ENCODE data around the gene GORASP2.

GORASP2 gene

GRCh38 chr2:170923799-170924198, 5.3 kb upstream of the GORASP2 start:
- DNase-seq (ENCODE audit: low read depth) = no peak

GRCh38 chr2:170924969-170925368, 4.1 kb upstream of the GORASP2 start:
- DNase-seq (ENCODE audit: low read depth) = no peak

GRCh38 chr2:170925923-170926322, 3.1 kb upstream of the GORASP2 start:
- no peak for DNase-seq (ENCODE audit: low read depth)

- no peak for DNase-seq (ENCODE audit: low read depth)
Measured at GRCh38 chr2:170926743-170927297, 2.2 kb upstream of the GORASP2 start.

GRCh38 chr2:170928036-170928823, 823 bp upstream of the GORASP2 start:
- DNase-seq (ENCODE audit: low read depth) = no peak

GRCh38 chr2:170929686-170930050, 615 bp downstream of the GORASP2 start:
- peak; percentile 15 for DNase-seq (ENCODE audit: low read depth)

GRCh38 chr2:170930131-170930990, 1.3 kb downstream of the GORASP2 start:
- peak; percentile 33 for DNase-seq (ENCODE audit: low read depth)

- DNase-seq (ENCODE audit: low read depth) = no peak
Measured at GRCh38 chr2:170930991-170931266, 1.9 kb downstream of the GORASP2 start.

GRCh38 chr2:170932166-170932565, 3.1 kb downstream of the GORASP2 start:
- DNase-seq (ENCODE audit: low read depth) = no peak

- DNase-seq (ENCODE audit: low read depth) = no peak
Measured at GRCh38 chr2:170932948-170933347, 3.9 kb downstream of the GORASP2 start.

GRCh38 chr2:170937709-170938379, 8.8 kb downstream of the GORASP2 start:
- DNase-seq (ENCODE audit: low read depth) = no peak

- DNase-seq (ENCODE audit: low read depth) = no peak
Measured at GRCh38 chr2:170940066-170940465, 11.0 kb downstream of the GORASP2 start.

GRCh38 chr2:170942615-170943014, 13.6 kb downstream of the GORASP2 start:
- DNase-seq (ENCODE audit: low read depth) = no peak

- no peak for DNase-seq (ENCODE audit: low read depth)
Measured at GRCh38 chr2:170943041-170943440, 14.0 kb downstream of the GORASP2 start.

- no peak for DNase-seq (ENCODE audit: low read depth)
Measured at GRCh38 chr2:170943596-170943995, 14.5 kb downstream of the GORASP2 start.

GRCh38 chr2:170944545-170944944, 15.5 kb downstream of the GORASP2 start:
- DNase-seq (ENCODE audit: low read depth) = no peak

GRCh38 chr2:170949415-170949814, 20.4 kb downstream of the GORASP2 start:
- DNase-seq (ENCODE audit: low read depth) = no peak

GRCh38 chr2:170950221-170950761, 21.2 kb downstream of the GORASP2 start:
- DNase-seq (ENCODE audit: low read depth) = no peak

GRCh38 chr2:170953941-170954340, 24.9 kb downstream of the GORASP2 start:
- no peak for DNase-seq (ENCODE audit: low read depth)

- no peak for DNase-seq (ENCODE audit: low read depth)
Measured at GRCh38 chr2:170963386-170963785, 34.3 kb downstream of the GORASP2 start.

- DNase-seq (ENCODE audit: low read depth) = no peak
Measured at GRCh38 chr2:170965446-170966225, 36.6 kb downstream of the GORASP2 start.
